Activated naive CD4-positive, alpha-beta T cell treated with anti-CD3 and anti-CD28 coated beads, Interleukin-2, amount 50 U/mL, for 72 hours (primary cell): Measurements from ENCODE around the gene GABRR3. TPM values are rescaled to one million over a fixed set of nuclear protein-coding genes. Genes with fewer than 3 reads are reported as not detected.

Experiments used
- ATAC-seq, 2 donors: fragments of 150-1000 bp; cut with Tn5 transposase; 2 replicates each; pipeline ENCODE4 v1.10.0; 2021; ENCODE audit warnings: mild to moderate bottlenecking in 2 of 2, moderate library complexity in 2 of 2
- DNase-seq, 2 donors: peaks; one replicate each; pipeline ENCODE4 v3.0.0; 2021 to 2022; ENCODE audit warnings: low spot score in 2 of 2
- H3K27ac Mint-ChIP-seq, 2 donors: one replicate each; pipeline ENCODE4 v1.8.0; 2022; ENCODE audit warnings: mild to moderate bottlenecking in 2 of 2, mixed read lengths in 2 of 2
- H3K36me3 Mint-ChIP-seq, 2 donors: one replicate each; pipeline ENCODE4 v1.8.0; 2022; ENCODE audit warnings: mixed read lengths in 2 of 2
- H3K9me3 Mint-ChIP-seq, 2 donors: one replicate each; pipeline ENCODE4 v1.8.0; 2022; ENCODE audit warnings: mixed read lengths in 2 of 2
- total RNA-seq, 2 donors: library from RNA; stranded (reverse); gene quantifications; one replicate each; pipeline ENCODE4 v1.2.3, GENCODE V29; 2022

GABRR3 gene
- total RNA-seq = not detected

GRCh38 chr3:98035208-98035607, at the start of gene GABRR3:
TSS of gene GABRR3 (minus strand) at chr3:98035315. CDS start at chr3:98034987, 328 bp downstream.
- Mint-ChIP-seq H3K27ac (no peak within 1 kb of the TSS), H3K36me3 (no peaks in the 10 kb centered on the region), H3K9me3 (no peaks in the 10 kb centered on the region)
- no peak for DNase-seq
- ATAC-seq = no peak

DNA sequence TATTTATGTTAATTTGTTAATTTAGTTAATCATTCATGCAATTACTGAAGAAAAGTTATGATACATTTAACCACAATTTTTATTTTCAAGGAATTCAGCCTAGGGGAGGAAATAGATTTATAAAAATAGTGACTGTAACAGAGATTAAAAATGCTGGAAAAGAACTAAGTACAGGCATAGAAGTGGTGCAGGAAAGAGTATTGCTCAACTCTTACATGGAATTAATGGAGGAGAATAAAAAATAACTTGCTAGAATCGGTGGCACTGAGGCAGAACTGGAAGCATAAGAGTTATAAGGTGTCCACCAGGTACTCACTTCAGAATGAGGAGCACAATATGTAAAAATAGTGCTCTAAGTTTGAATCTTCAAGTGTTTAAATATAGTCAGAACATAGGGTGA, 38.4 kb upstream of the GABRR3 start:
- ATAC-seq = no peak
- no peak overlapping the region for H3K27ac Mint-ChIP-seq
- H3K36me3 Mint-ChIP-seq = no peaks in the 10 kb centered on the region
- DNase-seq = no peak
- H3K9me3 Mint-ChIP-seq = no peaks in the 10 kb centered on the region

DNA sequence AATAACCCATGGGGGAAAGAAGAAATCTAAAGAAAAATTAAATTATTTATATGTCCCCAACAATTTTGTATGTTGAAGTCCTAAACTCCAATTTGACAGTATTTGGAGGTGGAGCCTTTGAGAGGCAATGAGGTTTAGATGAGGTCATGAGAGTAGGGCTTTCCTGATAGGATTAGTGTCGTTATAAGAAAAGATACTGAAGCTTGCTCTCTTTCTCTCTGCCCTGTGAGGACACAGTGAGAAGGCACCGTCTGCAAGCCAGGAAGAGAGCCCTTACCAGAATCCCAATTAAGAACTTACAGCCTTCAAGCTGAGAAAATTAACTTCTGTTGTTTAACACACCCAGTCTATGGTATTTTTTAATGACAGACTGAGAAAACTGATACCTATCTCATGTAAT, 35.7 kb upstream of the GABRR3 start:
- Mint-ChIP-seq H3K9me3 (no peaks in the 10 kb centered on the region), H3K36me3 (no peaks in the 10 kb centered on the region), H3K27ac (no peak overlapping the region)
- DNase-seq = no peak
- ATAC-seq = no peak

- DNase-seq (no peak), ATAC-seq (no peak)
- Mint-ChIP-seq H3K36me3 (no peaks in the 10 kb centered on the region), H3K27ac (no peak overlapping the region), H3K9me3 (no peaks in the 10 kb centered on the region)
Observed at GRCh38 chr3:98068824-98069223, 33.7 kb upstream of the GABRR3 start.

DNA sequence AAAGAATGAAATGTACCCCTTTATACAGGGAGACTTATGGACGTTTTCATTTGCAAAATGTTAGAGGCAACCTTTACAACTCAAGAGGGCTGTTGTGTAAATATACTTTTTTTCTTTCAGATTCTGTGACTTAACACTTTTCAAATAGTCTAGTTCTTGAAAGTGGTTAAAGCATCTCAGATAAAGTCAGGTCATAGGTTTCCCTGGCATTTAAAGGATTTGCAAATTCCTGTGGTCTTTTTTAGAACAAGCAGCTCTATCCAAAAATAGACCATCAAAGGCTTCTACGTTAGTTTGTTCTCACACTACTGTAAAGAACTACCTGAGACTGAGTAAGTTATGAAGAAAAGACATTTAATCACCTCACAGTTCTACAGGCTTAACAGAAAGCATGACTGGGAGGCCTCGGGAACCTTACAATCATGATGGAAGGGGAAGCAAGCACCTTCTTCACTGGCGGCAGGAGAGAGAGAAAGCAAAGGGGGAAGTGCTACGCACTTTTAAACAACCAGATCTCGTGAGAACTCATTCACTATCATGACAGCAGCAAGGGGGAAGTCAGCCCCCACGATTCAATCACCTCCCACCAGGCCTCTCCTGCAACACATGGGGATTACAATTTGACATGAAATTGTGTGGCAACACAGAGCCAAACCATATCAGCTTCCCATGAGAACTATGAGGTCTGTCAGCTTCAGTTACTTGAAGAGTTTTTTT, 23.3 kb upstream of the GABRR3 start:
- no peaks in the 10 kb centered on the region for H3K9me3 Mint-ChIP-seq
- no peaks in the 10 kb centered on the region for H3K36me3 Mint-ChIP-seq
- ATAC-seq = no peak
- no peak overlapping the region for H3K27ac Mint-ChIP-seq
- DNase-seq = no peak

DNA sequence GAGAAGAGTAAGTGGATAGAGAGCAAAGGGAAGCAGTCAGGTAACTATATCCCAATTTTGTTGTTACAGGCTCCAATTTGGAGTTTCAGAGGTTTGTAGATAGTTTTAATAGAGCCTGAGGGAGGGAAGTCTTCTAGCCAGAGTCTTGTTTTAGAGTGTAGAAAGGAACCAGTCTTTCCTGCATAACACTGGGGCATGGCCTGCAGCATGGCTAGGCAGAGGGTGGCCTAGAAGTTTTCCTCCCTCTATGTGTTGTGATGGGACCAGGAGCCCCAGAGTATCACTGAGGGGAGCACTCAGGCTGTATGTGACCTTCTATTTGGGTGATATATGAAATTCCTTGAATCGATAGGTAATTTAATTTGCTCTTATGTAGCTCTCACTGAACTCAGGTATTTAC, 22.5 kb upstream of the GABRR3 start:
- H3K36me3 Mint-ChIP-seq = no peaks in the 10 kb centered on the region
- DNase-seq = no peak
- ATAC-seq = no peak
- no peak overlapping the region for H3K27ac Mint-ChIP-seq
- no peaks in the 10 kb centered on the region for H3K9me3 Mint-ChIP-seq

DNA sequence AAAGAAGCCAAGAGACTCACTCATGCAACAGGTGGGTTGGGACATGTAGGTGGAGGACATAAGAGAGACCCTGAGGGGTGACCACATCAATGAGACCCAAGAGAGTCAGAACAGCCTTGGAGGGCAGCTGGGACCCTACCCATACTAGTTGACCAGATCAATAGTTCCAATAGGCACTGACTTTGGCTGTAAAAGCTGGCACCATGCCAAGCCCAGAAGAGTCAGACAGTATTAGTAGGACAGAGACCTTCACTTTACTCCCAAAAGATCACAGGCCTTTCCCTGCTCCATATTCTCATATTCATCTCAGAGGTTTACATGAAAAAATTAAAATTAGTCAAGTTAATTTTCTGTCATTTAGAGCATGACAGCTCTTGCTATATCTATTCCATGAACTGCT, 20.9 kb upstream of the GABRR3 start:
- DNase-seq (no peak), ATAC-seq (no peak)
- H3K27ac Mint-ChIP-seq = no peak overlapping the region
- no peaks in the 10 kb centered on the region for H3K36me3 Mint-ChIP-seq
- H3K9me3 Mint-ChIP-seq = no peaks in the 10 kb centered on the region

DNA sequence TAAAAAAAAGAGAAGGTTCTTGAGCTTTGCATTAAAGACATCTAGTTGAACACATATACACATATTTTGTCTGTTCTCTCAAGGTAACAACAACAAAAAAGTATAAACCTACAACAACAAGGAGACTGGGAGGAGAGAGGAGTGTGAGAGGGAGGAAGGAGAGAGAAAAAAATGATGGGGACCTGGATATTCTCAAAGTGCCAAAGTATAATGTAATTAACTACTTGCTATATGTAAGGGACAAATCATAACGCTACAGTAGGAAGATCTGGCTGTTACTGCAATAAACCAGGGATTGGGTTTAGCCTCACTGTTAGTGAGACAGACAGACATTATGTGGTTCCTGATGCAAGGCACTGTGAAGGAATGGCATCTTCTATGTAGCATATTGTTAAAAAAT, 14.2 kb upstream of the GABRR3 start:
- no peak for DNase-seq
- ATAC-seq = no peak
- H3K36me3 Mint-ChIP-seq = no peaks in the 10 kb centered on the region
- H3K27ac Mint-ChIP-seq = no peak overlapping the region
- H3K9me3 Mint-ChIP-seq = no peaks in the 10 kb centered on the region

DNA sequence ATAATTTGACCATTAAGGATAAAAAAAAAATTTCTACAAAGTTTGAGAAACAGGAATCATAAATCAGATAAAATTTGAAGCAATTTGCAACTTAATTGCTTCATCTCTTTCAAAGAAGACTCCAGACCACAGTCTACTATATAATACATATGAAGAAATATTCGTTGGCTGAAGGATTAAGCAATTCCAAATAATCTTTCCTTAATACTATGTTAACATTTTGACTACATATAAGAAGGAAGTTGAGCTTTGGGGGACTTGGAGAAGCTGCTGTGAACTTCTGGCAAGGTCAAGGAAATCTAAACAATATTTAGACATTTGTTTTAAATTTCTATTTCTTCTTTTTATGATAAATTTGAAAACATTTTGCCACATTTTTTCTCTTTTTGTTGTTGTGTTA, 13.5 kb upstream of the GABRR3 start:
- no peak for DNase-seq
- H3K9me3 Mint-ChIP-seq = no peaks in the 10 kb centered on the region
- no peak overlapping the region for H3K27ac Mint-ChIP-seq
- no peak for ATAC-seq
- no peaks in the 10 kb centered on the region for H3K36me3 Mint-ChIP-seq

- H3K27ac Mint-ChIP-seq = no peak overlapping the region
- ATAC-seq (no peak), DNase-seq (no peak)
- H3K36me3 Mint-ChIP-seq = peaks cover 0 to 5% of the 10 kb centered on the region in 2 donors
- peaks cover 0 to 3% of the 10 kb centered on the region in 2 donors for H3K9me3 Mint-ChIP-seq
Observed at GRCh38 chr3:98041350-98041749, 6.2 kb upstream of the GABRR3 start.

- ATAC-seq = peak; percentile 84 to 95
- peaks cover 0 to 5% of the 10 kb centered on the region in 2 donors for H3K36me3 Mint-ChIP-seq
- peak overlapping the region; percentile 67 to 91 for H3K27ac Mint-ChIP-seq
- H3K9me3 Mint-ChIP-seq = peaks cover 0 to 3% of the 10 kb centered on the region in 2 donors
- DNase-seq = peak; percentile 65 to 68
Observed at GRCh38 chr3:98039322-98040024, 4.4 kb upstream of the GABRR3 start.

- Mint-ChIP-seq H3K27ac (peak overlapping the region; percentile 67 to 91), H3K36me3 (peaks cover 0 to 5% of the 10 kb centered on the region in 2 donors), H3K9me3 (peaks cover 0 to 3% of the 10 kb centered on the region in 2 donors)
- peak; percentile 49 to 83 for ATAC-seq
- no peak for DNase-seq
Observed at GRCh38 chr3:98038876-98039275, 3.8 kb upstream of the GABRR3 start.

DNA sequence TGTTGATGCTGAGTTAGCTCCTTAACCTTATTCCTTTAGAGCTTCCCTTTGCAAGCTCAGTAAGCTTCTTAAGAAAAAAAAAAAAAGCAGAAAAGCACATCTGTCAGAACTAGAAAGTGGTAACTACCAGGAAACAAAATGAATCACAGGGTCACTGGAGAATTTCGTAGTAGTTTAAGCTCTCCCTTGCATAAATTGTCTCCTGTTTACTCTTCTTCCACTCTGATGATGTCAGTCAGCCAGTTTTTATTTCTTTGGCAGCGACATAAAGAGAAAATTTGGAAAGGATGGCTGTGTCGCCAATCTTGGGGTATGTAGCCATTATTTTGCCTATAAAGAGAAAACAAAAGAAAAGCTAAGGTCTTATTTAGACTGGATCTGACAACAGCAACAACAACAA, 3.2 kb upstream of the GABRR3 start:
- DNase-seq (no peak), ATAC-seq (peak in 1 of 2 donors; percentile 63)
- Mint-ChIP-seq H3K9me3 (peaks cover 0 to 3% of the 10 kb centered on the region in 2 donors), H3K36me3 (peaks cover 0 to 5% of the 10 kb centered on the region in 2 donors), H3K27ac (no peak overlapping the region)

DNA sequence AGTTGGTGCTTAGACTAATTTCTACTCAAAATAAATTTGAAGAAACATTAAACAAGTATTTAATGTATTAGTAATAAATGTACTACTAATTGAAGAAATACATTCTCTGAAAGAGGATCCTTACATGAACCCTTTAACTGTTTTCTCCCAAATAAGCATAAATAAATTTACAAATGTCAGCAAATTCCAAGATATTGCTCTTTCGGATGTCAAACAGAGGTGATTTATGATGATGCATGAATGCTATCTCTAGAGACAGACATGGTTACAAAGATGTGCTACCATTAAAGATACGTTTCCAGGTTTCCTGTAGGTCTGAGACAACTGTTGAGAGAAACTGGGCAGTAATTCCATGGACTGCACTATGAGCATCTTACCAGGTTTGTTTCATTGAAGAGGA, 629 bp downstream of the GABRR3 start:
- H3K36me3 Mint-ChIP-seq = no peaks in the 10 kb centered on the region
- no peaks in the 10 kb centered on the region for H3K9me3 Mint-ChIP-seq
- H3K27ac Mint-ChIP-seq = no peak overlapping the region
- no peak for ATAC-seq
- DNase-seq = no peak

DNA sequence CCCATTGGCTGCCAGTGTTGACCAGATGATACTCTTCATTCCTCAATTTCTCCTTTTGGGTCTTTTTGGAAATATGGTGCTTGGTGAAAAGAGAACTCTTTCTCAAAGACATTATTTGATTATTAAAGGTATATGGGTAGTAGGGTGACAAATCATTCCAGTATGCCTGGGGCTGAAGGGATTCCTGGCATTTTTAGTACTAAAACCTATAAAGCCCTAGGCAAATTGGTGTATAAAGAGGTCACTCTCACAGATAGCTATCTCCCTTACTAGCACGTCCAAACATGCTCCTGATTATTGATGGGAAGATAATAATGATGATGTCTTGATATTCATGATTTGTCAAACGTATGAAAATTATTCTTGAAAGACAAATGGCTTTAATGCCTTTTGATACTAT, 1.1 kb downstream of the GABRR3 start:
- Mint-ChIP-seq H3K36me3 (no peaks in the 10 kb centered on the region), H3K9me3 (no peaks in the 10 kb centered on the region), H3K27ac (no peak overlapping the region)
- DNase-seq (no peak), ATAC-seq (no peak)

DNA sequence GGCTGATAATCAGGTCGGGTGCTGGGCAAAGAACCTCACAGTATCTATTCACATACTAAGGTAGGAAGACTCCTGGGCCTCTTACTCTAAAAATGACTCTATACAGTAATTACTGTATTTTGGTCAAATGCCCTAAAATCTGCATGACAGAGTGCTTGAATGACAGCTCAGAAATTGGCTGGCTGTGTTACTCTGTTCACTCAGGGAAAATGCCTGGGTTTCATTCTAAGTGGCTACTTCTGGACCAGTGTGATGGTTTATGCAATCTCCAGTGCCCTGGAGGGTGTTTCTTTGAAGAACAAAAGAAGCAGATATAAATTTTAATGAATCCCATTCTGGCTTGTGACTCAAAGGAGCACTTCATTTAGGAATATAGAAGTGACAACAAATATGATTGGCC, 2.2 kb downstream of the GABRR3 start:
- H3K36me3 Mint-ChIP-seq = no peaks in the 10 kb centered on the region
- ATAC-seq (peak in 1 of 2 donors; percentile 41), DNase-seq (no peak)
- H3K27ac Mint-ChIP-seq = no peak overlapping the region
- H3K9me3 Mint-ChIP-seq = no peaks in the 10 kb centered on the region

- no peaks in the 10 kb centered on the region for H3K36me3 Mint-ChIP-seq
- H3K9me3 Mint-ChIP-seq = no peaks in the 10 kb centered on the region
- DNase-seq = no peak
- no peak for ATAC-seq
- H3K27ac Mint-ChIP-seq = no peak overlapping the region
Observed at GRCh38 chr3:98032265-98032664, 2.9 kb downstream of the GABRR3 start.

DNA sequence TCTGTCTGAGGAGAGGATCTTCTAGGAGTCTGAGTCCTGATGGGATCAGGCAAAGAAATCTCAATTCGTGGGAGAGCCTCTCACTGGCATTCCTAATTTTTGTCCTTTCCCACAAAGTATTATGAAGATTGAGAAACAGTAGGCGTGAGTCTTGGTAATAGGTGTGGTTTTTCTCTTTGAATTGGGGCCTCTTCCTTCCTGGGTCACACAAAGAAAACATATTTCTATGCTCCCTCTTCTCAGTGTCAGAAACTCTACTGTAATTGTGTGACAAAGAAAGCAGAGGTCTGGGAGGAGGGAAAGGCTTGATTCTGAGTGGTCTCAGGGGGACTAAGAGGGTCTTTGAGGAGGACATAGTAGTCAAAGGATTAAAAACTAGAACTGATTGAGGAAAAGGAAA, 6.0 kb downstream of the GABRR3 start:
- peak in 1 of 2 donors; percentile 24 for ATAC-seq

More for the DNA sequence above, 6.0 kb downstream of the GABRR3 start:
- H3K9me3 Mint-ChIP-seq = no peaks in the 10 kb centered on the region
- H3K27ac Mint-ChIP-seq = peak overlapping the region; percentile 28 to 73
- DNase-seq = no peak
- H3K36me3 Mint-ChIP-seq = no peaks in the 10 kb centered on the region
